ENCODE data around the gene HASPIN.

Gene HASPIN

DNA sequence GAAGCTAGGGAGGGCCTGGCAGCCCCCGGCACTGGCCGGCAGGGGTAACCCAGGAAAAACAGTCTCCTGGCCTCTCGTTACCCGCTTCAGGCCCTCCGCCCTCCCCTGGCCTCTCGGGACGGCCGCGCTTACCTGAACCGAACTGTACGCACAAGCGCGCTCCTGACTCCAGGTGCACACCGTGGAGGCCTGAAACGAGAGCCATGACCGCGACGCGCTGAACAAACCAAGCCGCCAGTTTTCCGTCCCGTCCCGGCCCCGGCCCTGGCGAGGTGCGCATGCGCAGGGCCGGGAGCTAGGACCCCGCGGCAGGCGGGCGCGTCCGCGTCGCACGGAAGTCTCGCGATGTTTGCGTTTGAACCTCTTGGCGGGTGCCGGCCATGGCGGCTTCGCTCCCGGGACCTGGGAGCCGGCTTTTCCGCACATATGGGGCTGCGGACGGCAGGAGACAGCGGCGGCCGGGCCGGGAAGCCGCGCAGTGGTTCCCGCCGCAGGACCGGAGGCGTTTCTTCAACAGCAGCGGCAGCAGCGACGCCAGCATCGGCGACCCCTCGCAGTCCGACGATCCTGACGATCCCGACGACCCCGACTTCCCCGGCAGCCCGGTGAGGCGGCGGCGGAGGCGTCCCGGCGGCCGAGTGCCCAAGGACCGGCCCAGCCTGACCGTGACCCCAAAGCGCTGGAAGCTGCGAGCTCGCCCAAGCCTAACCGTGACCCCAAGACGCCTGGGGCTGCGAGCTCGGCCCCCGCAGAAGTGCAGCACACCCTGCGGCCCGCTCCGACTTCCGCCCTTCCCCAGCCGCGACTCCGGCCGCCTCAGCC is at the start of gene HASPIN:
HASPIN (plus strand) TSS at position 348 of the 822 bp plus-strand sequence; CDS start at position 381, 33 bp downstream.
- peaks cover 66% of the 10 kb centered on the region for H3K4me1 Mint-ChIP-seq
- peak; percentile 94 for ATAC-seq
- H3K27ac Mint-ChIP-seq = peak within 1 kb of the TSS; percentile 89 to 98
- peak within 1 kb of the TSS; percentile 88 to 96 for H3K4me3 Mint-ChIP-seq
- DNase-seq = peak; percentile 91 to 93
- H3K27me3 Mint-ChIP-seq = no peaks in the 10 kb centered on the region
- H3K9me3 Mint-ChIP-seq = no peaks in the 10 kb centered on the region

- Mint-ChIP-seq H3K27me3 (no peaks in the 10 kb centered on the region), H3K27ac (peak overlapping the region; percentile 1 to 90)
- no peak for DNase-seq
Measured at GRCh38 chr17:3675886-3676285, 47.8 kb upstream of the HASPIN start.

DNA sequence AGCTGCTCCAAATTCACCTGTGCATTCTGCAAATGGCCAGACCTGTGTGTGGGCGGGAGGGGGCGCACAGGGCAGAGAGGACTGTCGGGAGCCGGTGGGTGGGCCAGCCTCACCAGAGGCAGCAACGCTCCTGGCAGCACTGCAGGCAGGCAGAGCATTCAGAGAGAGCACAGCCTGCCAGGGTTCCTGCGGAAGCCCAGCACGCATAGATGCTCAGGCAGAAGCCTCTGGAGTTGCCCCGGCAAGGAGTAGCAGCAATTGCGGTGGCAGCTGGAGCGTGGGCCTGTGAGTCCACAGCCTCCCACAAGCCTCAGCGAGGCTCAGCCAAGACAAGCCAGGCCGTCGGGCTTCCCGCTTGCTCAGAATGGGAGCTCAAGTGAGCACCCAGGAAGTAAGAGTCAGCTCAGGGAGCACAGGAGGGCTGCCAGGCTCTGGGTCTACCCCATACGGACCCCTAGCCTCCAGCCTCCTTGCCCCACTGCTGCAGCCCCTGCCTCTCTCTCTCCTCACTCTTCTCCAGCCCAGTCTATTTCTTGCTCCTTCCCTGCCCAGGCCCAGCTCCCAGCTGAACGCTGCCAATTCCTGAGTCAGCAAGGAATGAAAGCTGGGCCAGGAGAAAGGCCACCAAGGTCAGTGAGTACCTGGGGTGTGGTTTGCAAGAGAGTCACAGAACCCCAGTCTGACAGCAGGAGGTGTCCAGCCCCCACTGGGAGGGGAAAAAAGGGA is 45.4 kb upstream of the HASPIN start:
- Mint-ChIP-seq H3K27me3 (no peaks in the 10 kb centered on the region), H3K27ac (peak overlapping the region in 1 of 2 donors; percentile 42), H3K4me3 (no peak overlapping the region), H3K4me1 (peaks cover 15% of the 10 kb centered on the region), H3K9me3 (no peaks in the 10 kb centered on the region)
- DNase-seq = no peak
- no peak for ATAC-seq

More at GRCh38 chr17:3675886-3676285, 47.8 kb upstream of the HASPIN start:
- no peak overlapping the region for H3K4me3 Mint-ChIP-seq
- no peaks in the 10 kb centered on the region for H3K9me3 Mint-ChIP-seq
- no peak for ATAC-seq
- H3K4me1 Mint-ChIP-seq = no peaks in the 10 kb centered on the region

DNA sequence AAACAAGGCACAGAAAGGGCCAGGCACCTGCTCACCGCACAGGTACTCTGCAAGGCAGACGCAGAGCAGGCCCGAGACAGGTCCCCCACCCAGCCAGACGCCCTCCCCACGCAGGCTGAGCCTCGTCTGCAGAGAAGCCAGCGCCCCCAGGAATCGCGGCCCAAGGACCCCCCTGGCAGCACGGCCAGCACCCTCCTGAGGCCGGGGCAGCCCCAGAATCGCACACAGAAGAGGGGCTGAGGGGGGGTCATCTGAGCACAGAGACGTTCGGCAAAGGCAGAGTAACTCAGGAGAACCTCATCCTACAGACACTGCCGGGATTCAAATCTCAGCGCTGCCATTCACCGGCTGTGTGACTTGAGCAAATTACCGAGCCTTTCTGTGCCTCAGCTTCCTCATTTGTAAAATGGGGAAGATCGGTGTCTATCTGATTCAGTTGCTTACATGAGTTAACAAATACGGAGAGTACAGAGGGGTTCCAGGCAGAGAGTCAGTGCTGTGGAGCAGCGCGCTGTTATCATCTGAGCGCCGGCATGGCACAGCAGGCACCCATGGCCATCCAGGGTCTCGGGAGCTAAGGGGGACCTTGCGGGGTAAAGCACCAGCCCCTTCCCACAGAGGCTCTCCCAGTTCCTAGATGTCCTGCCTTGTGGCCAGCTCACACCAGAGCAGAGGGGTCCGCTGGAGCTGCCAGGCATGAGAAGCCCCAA is 44.7 kb upstream of the HASPIN start:
- Mint-ChIP-seq H3K27ac (no peak overlapping the region), H3K27me3 (no peaks in the 10 kb centered on the region), H3K9me3 (no peaks in the 10 kb centered on the region), H3K4me1 (peaks cover 22% of the 10 kb centered on the region), H3K4me3 (no peak overlapping the region)
- ATAC-seq (no peak), DNase-seq (no peak)

GRCh38 chr17:3679531-3680126 is 44.1 kb upstream of the HASPIN start:
- ATAC-seq (no peak), DNase-seq (no peak)
- peaks cover 22% of the 10 kb centered on the region for H3K4me1 Mint-ChIP-seq
- H3K4me3 Mint-ChIP-seq = no peak overlapping the region
- no peak overlapping the region for H3K27ac Mint-ChIP-seq
- no peaks in the 10 kb centered on the region for H3K27me3 Mint-ChIP-seq
- no peaks in the 10 kb centered on the region for H3K9me3 Mint-ChIP-seq

GRCh38 chr17:3681057-3681456 is 42.6 kb upstream of the HASPIN start:
- DNase-seq (no peak), ATAC-seq (no peak)
- Mint-ChIP-seq H3K4me1 (peaks cover 22% of the 10 kb centered on the region), H3K4me3 (no peak overlapping the region), H3K27me3 (no peaks in the 10 kb centered on the region), H3K9me3 (no peaks in the 10 kb centered on the region), H3K27ac (no peak overlapping the region)

- DNase-seq (no peak), ATAC-seq (no peak)
- no peaks in the 10 kb centered on the region for H3K9me3 Mint-ChIP-seq
- H3K27ac Mint-ChIP-seq = peak overlapping the region in 1 of 2 donors; percentile 42
- no peaks in the 10 kb centered on the region for H3K27me3 Mint-ChIP-seq
- H3K4me3 Mint-ChIP-seq = no peak overlapping the region
- H3K4me1 Mint-ChIP-seq = peaks cover 22% of the 10 kb centered on the region
Measured at GRCh38 chr17:3681565-3681964, 42.1 kb upstream of the HASPIN start.

DNA sequence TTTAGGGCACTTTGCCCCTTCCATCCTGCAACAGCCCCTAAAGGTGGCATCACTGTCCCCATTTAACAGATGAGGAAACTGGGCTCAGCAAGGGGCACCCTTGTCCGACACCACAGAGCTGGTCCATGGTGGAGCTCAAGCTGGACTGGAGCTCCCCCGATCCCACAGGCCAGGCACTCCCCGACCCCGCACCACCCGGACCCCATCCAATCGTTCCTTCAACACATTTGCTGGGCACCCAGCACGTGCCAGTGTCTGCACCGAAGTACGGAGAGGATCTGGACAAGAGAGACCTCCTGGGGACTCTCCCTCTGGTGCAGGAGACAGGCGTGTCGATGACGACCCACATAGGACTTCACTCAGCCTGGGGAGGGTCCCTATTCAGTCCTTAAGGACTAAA is 41.7 kb upstream of the HASPIN start:
- H3K27ac Mint-ChIP-seq = peak overlapping the region in 1 of 2 donors; percentile 48
- H3K27me3 Mint-ChIP-seq = no peaks in the 10 kb centered on the region
- no peak for ATAC-seq
- DNase-seq = no peak
- H3K4me3 Mint-ChIP-seq = no peak overlapping the region
- H3K4me1 Mint-ChIP-seq = peaks cover 22% of the 10 kb centered on the region
- no peaks in the 10 kb centered on the region for H3K9me3 Mint-ChIP-seq

DNA sequence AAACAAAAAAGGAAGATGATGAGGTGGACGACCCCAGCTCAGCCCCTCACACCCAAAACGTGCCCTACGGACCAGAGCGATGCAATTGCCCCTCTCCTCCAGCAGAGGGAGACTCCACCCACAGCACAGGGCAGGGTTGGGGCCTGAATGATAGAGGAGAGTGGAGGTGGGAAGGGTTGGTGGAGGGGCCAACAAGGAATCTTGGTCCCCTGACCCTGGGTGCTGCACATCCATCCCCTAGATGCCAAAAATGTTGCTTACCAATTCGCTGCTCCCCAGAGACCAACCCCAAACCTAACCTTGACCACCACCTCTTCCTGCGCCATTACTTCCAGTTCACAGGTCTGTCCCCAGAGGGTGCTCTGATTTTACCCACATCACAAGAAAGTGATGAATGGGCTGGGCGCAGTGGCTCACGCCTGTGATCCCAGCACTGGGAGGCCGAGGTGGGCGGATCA is 40.6 kb upstream of the HASPIN start:
- Mint-ChIP-seq H3K4me3 (no peak overlapping the region), H3K9me3 (no peaks in the 10 kb centered on the region), H3K27ac (peak overlapping the region; percentile 42 to 80), H3K27me3 (no peaks in the 10 kb centered on the region), H3K4me1 (peaks cover 22% of the 10 kb centered on the region)
- peak; percentile 90 for ATAC-seq
- peak; percentile 69 to 71 for DNase-seq

- no peaks in the 10 kb centered on the region for H3K27me3 Mint-ChIP-seq
- peaks cover 22% of the 10 kb centered on the region for H3K4me1 Mint-ChIP-seq
- H3K9me3 Mint-ChIP-seq = no peaks in the 10 kb centered on the region
- H3K27ac Mint-ChIP-seq = no peak overlapping the region
- no peak for DNase-seq
- H3K4me3 Mint-ChIP-seq = no peak overlapping the region
- ATAC-seq = no peak
Measured at GRCh38 chr17:3685174-3685573, 38.5 kb upstream of the HASPIN start.

- H3K9me3 Mint-ChIP-seq = no peaks in the 10 kb centered on the region
- H3K27ac Mint-ChIP-seq = peak overlapping the region in 1 of 2 donors; percentile 72
- no peaks in the 10 kb centered on the region for H3K27me3 Mint-ChIP-seq
- peaks cover 28% of the 10 kb centered on the region for H3K4me1 Mint-ChIP-seq
- ATAC-seq = no peak
- H3K4me3 Mint-ChIP-seq = no peak overlapping the region
- no peak for DNase-seq
Measured at GRCh38 chr17:3688027-3688553, 35.6 kb upstream of the HASPIN start.

DNA sequence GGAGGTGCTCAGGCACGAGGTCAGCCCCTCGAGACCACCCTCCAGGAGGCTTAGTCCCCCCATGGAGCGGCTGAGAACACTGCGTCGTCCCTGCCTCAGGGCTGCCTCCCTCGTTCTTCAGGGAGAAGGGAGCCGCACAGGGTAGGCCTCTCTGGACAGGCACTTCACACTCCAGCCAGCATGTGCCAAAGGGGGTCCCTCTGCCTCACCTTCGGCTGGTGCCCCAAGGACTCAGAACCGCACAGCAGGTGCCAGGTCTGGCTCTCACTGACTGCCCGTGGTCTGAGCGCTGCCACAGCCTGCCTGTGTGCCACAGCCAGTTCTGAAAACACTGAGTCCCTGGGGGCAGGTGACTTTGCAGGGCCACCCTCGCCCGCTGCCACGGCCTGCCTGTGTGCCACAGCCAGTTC is 34.8 kb upstream of the HASPIN start:
- Mint-ChIP-seq H3K27me3 (no peaks in the 10 kb centered on the region), H3K9me3 (no peaks in the 10 kb centered on the region), H3K27ac (no peak overlapping the region), H3K4me1 (peaks cover 28% of the 10 kb centered on the region), H3K4me3 (no peak overlapping the region)
- ATAC-seq = no peak
- no peak for DNase-seq

- Mint-ChIP-seq H3K27me3 (no peaks in the 10 kb centered on the region), H3K4me1 (peaks cover 33% of the 10 kb centered on the region), H3K4me3 (no peak overlapping the region), H3K9me3 (no peaks in the 10 kb centered on the region), H3K27ac (no peak overlapping the region)
- no peak for ATAC-seq
- DNase-seq = no peak
Measured at GRCh38 chr17:3689262-3690093, 34.2 kb upstream of the HASPIN start.

- H3K9me3 Mint-ChIP-seq = no peaks in the 10 kb centered on the region
- ATAC-seq (no peak), DNase-seq (no peak)
- H3K4me3 Mint-ChIP-seq = no peak overlapping the region
- H3K27ac Mint-ChIP-seq = no peak overlapping the region
- H3K4me1 Mint-ChIP-seq = peaks cover 39% of the 10 kb centered on the region
- H3K27me3 Mint-ChIP-seq = no peaks in the 10 kb centered on the region
Measured at GRCh38 chr17:3690094-3690715, 33.5 kb upstream of the HASPIN start.
